ENCODE data around the gene SLC30A4.

GRCh38 chr15:45489690-45490238 is 32.8 kb downstream of the SLC30A4 start:
- no peak for TF ChIP-seq CTCF (conservative IDR thresholded peaks at IDR 0.05; ENCODE audit: low read depth in 2 of 2)
- TF ChIP-seq POLR2AphosphoS5 (IDR thresholded peaks at IDR 0.05; ENCODE audit: low read depth): no peak
- TF ChIP-seq EZH2 (IDR thresholded peaks at IDR 0.05; ENCODE audit: low read depth, unreplicated experiment): no peak
- TF ChIP-seq JUNB (IDR thresholded peaks at IDR 0.05; ENCODE audit: unreplicated experiment): no peak
- TF ChIP-seq REST (IDR thresholded peaks at IDR 0.05; ENCODE audit: unreplicated experiment): no peak
- TF ChIP-seq CREB1 (CRISPR knock-in tag; IDR thresholded peaks at IDR 0.05; ENCODE audit: low read depth): no peak
- TF ChIP-seq EZH2phosphoT487 (IDR thresholded peaks at IDR 0.05; ENCODE audit: unreplicated experiment): no peak
- TF ChIP-seq ZNF331 (CRISPR knock-in tag; IDR thresholded peaks at IDR 0.05; ENCODE audit: low read depth): no peak
- no peak for TF ChIP-seq ZNF114 (CRISPR knock-in tag; IDR thresholded peaks at IDR 0.05)
- no peak for TF ChIP-seq ETS1 (IDR thresholded peaks at IDR 0.05)
- no peak for TF ChIP-seq NANOG (IDR thresholded peaks at IDR 0.05; ENCODE audit: borderline replicate concordance)
- no peak for TF ChIP-seq STAT1 (IDR thresholded peaks at IDR 0.05; ENCODE audit: unreplicated experiment)

All from GM23338 (cell line).